Colonic mucosa (tissue), 4 donors: ENCODE results near the gene NHLH1. TPM values are rescaled to one million over a fixed set of nuclear protein-coding genes. Genes with fewer than 3 reads are reported as not detected.

Experiments used
- DNase-seq: peaks from one replicate; pipeline ENCODE4 v3.0.0-alpha.2; 2020
- H3K27ac ChIP-seq: fragments of 200-600 bp; one replicate; pipeline ENCODE4 v1.8.0; 2021
- H3K27me3 ChIP-seq: fragments of 200-600 bp; one replicate; pipeline ENCODE4 v1.8.0; 2021
- H3K36me3 ChIP-seq: fragments of 200-600 bp; one replicate; pipeline ENCODE4 v1.8.0; 2021
- H3K4me1 ChIP-seq: fragments of 200-600 bp; one replicate; pipeline ENCODE4 v1.8.0; 2021; ENCODE audit warnings: mild to moderate bottlenecking
- H3K4me3 ChIP-seq: fragments of 200-600 bp; one replicate; pipeline ENCODE4 v1.8.0; 2021
- H3K9ac ChIP-seq, 2 donors: one replicate each; pipeline ENCODE4 v1.7.0; 2013; ENCODE audit warnings: control low read depth in 2 of 2, low read depth in 2 of 2, low read length in 2 of 2
- H3K9me3 ChIP-seq: fragments of 200-600 bp; one replicate; pipeline ENCODE4 v1.8.0; 2021
- intact Hi-C: fragments of 100-400 bp; cut with DNase I; formaldehyde crosslinking; loops from one replicate; pipeline ENCODE4 v1.14.1; 2022
- total RNA-seq, 2 donors: library from RNA; stranded (reverse); fragmentation: NEBNext Ultra II Directional in 1 of 2; extraction: Animal tissue kit (Norgen Biotek cat#: 25700) in 1 of 2; gene quantifications; one replicate each; pipeline ENCODE4 v1.2.1, GENCODE V29; 2021
- TF ChIP-seq, protein P1 (sequence below): fragments of 200-600 bp; IDR thresholded peaks from one replicate; pipeline ENCODE4 v1.8.0; 2022; ENCODE audit warnings: antibody characterized with exemption, mild to moderate bottlenecking
- donor health status: healthy.
- donor health status: DM: no; HTN: no; CAD: no.
- donor health status: DM: no; HTN: no; CAD: no.

Gene NHLH1
- total RNA-seq, 2 donors from 2014 or later = 0.12 TPM; not detected in 1

- no peaks in the 10 kb centered on the region for H3K9me3 ChIP-seq
- H3K36me3 ChIP-seq = peaks cover 4% of the 10 kb centered on the region
- no peak overlapping the region for H3K4me3 ChIP-seq
- intact Hi-C loops = no loop called here
- H3K9ac ChIP-seq = no peak overlapping the region
- no peaks in the 10 kb centered on the region for H3K27me3 ChIP-seq
- no peak for DNase-seq
- TF ChIP-seq, protein P1, sequence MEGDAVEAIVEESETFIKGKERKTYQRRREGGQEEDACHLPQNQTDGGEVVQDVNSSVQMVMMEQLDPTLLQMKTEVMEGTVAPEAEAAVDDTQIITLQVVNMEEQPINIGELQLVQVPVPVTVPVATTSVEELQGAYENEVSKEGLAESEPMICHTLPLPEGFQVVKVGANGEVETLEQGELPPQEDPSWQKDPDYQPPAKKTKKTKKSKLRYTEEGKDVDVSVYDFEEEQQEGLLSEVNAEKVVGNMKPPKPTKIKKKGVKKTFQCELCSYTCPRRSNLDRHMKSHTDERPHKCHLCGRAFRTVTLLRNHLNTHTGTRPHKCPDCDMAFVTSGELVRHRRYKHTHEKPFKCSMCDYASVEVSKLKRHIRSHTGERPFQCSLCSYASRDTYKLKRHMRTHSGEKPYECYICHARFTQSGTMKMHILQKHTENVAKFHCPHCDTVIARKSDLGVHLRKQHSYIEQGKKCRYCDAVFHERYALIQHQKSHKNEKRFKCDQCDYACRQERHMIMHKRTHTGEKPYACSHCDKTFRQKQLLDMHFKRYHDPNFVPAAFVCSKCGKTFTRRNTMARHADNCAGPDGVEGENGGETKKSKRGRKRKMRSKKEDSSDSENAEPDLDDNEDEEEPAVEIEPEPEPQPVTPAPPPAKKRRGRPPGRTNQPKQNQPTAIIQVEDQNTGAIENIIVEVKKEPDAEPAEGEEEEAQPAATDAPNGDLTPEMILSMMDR = no peak
- no peaks in the 10 kb centered on the region for H3K4me1 ChIP-seq
- H3K27ac ChIP-seq = no peak overlapping the region
These were observed 4.5 kb upstream of the NHLH1 start for GRCh38 chr1:160362168-160362957.

DNA sequence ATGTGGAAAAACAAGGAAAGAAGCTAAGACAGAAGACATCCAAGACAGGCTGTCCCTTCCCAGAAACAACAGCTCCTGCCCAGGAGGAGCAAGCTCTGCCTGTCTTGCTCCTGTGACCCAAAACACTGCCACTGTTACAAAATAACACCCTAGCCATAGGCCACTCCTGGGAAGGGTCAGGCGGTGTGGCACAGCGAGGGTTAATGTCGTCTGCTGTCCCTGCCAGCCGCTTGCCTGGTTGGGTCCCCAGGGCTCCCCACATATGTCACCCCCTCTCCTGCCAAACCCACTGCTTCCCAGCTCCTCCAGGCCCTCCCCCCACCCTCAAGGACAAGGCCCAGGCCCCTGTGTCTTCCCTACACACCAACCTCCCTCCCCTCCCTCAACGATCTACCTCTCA lies 3.9 kb upstream of the NHLH1 start:
- no peak overlapping the region for H3K4me3 ChIP-seq
- intact Hi-C loops = no loop called here
- TF ChIP-seq, protein P1 = no peak
- no peaks in the 10 kb centered on the region for H3K4me1 ChIP-seq
- H3K9me3 ChIP-seq = no peaks in the 10 kb centered on the region
- H3K9ac ChIP-seq = no peak overlapping the region
- H3K27me3 ChIP-seq = no peaks in the 10 kb centered on the region
- no peak overlapping the region for H3K27ac ChIP-seq
- no peaks in the 10 kb centered on the region for H3K36me3 ChIP-seq
- DNase-seq = no peak

DNA sequence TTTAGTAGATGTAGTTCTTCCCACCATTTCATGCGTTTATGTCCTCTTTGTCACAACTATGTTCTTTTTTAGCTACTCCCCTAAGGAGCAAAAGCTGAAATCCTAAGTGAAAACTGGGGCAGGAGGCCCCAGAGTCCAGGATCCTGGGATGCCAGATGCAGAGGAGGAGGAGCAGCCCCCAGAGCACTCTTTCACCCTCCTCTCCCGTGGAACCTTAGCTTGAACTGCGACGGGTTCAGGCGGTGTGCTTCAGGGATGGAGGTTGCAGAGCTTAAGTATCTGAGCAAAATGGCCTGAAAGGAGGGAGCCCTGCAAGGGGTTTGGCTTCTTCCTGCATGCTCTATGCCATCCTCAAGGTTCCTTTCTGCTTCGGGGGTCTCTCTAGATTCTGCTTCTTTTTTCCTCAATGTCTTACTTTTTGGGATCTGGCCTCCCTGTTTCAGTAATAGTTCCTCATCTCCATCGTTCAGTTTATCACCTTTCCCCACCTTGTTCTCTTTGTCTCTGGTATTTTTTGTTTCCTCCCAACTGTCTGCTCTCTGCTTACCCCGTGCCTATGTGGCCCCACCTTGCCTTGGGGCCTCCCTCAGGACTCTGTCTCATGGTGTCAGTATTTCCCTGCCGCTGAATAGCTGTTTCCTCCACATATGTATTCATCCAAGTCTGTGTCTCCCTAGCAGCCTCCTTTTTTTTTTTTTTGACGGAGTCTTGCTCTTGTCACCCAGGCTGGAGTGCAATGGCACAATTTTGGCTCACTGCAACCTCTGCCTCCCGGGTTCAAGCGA lies 2.7 kb upstream of the NHLH1 start:
- no peak overlapping the region for H3K4me3 ChIP-seq
- intact Hi-C loops = no loop called here
- H3K27ac ChIP-seq = no peak overlapping the region
- H3K36me3 ChIP-seq = no peaks in the 10 kb centered on the region
- no peak overlapping the region for H3K9ac ChIP-seq
- H3K9me3 ChIP-seq = no peaks in the 10 kb centered on the region
- no peaks in the 10 kb centered on the region for H3K27me3 ChIP-seq
- no peak for DNase-seq
- TF ChIP-seq, protein P1 = no peak
- H3K4me1 ChIP-seq = no peaks in the 10 kb centered on the region

GRCh38 chr1:160365325-160365724 lies 1.5 kb upstream of the NHLH1 start:
- intact Hi-C loops = no loop called here
- Histone ChIP-seq H3K27me3 (no peaks in the 10 kb centered on the region), H3K36me3 (no peaks in the 10 kb centered on the region), H3K4me1 (no peaks in the 10 kb centered on the region), H3K9me3 (no peaks in the 10 kb centered on the region), H3K9ac (no peak overlapping the region), H3K27ac (no peak overlapping the region), H3K4me3 (no peak overlapping the region)
- DNase-seq = no peak
- TF ChIP-seq, protein P1 = no peak

- DNase-seq = no peak
- Histone ChIP-seq H3K9ac (no peak overlapping the region), H3K27me3 (no peaks in the 10 kb centered on the region), H3K4me1 (no peaks in the 10 kb centered on the region), H3K36me3 (no peaks in the 10 kb centered on the region), H3K4me3 (no peak overlapping the region), H3K27ac (no peak overlapping the region), H3K9me3 (no peaks in the 10 kb centered on the region)
- intact Hi-C loops = no loop called here
- TF ChIP-seq, protein P1 = no peak
These were observed 637 bp downstream of the NHLH1 start for GRCh38 chr1:160367516-160367900.
